ENCODE data around the gene CDH13. TPM values are rescaled to one million over a fixed set of nuclear protein-coding genes. Genes with fewer than 3 reads are reported as not detected.

Gene CDH13
- total RNA-seq, 4 donors from 2014 or later, result 3.1 to 13.5 (median 8.9) TPM

DNA sequence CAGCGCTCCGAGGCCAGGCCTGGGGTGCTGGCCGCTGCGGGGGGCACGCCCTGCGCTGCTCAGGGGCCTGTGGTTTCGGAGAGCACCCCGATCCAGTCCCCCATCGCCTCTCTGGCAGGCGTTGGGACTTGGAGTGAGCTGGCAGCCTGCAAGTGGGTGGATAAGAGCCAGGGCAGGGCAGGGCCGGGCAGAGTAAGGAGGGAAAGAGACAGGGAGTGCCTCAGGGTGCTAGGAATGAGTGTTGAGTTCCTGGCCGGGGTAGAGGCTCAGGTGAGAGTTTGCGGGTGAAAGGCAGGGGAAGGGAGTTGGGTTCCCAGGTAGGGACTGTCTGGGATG is 1.3 kb downstream of the CDH13 start:
- DNase-seq (ENCODE audit: extremely low spot score), result no peak
- Histone ChIP-seq H3K27ac (replicated peaks in 1 of 4) (peak overlapping the region; percentile 61 to 76 (median 62)), H3K4me3 (peak overlapping the region; percentile 54 to 62 (median 55)), H3K4me1 (peaks cover 24 to 43% (median 34%) of the 10 kb centered on the region in 4 donors), H3K36me3 (no peaks in the 10 kb centered on the region), H3K27me3 (peaks cover 0 to 86% (median 14%) of the 10 kb centered on the region in 4 donors), H3K9me3 (no peaks in the 10 kb centered on the region)
- TF ChIP-seq EP300 (IDR thresholded peaks at IDR 0.05), result no peak
- TF ChIP-seq, protein P1, sequence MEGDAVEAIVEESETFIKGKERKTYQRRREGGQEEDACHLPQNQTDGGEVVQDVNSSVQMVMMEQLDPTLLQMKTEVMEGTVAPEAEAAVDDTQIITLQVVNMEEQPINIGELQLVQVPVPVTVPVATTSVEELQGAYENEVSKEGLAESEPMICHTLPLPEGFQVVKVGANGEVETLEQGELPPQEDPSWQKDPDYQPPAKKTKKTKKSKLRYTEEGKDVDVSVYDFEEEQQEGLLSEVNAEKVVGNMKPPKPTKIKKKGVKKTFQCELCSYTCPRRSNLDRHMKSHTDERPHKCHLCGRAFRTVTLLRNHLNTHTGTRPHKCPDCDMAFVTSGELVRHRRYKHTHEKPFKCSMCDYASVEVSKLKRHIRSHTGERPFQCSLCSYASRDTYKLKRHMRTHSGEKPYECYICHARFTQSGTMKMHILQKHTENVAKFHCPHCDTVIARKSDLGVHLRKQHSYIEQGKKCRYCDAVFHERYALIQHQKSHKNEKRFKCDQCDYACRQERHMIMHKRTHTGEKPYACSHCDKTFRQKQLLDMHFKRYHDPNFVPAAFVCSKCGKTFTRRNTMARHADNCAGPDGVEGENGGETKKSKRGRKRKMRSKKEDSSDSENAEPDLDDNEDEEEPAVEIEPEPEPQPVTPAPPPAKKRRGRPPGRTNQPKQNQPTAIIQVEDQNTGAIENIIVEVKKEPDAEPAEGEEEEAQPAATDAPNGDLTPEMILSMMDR (IDR thresholded peaks at IDR 0.05), result no peak
- intact Hi-C loops (cut with DNase I), result no loop called here
- WGBS, result 10% methylated on average over 12 of the region's 13 CpGs

DNA sequence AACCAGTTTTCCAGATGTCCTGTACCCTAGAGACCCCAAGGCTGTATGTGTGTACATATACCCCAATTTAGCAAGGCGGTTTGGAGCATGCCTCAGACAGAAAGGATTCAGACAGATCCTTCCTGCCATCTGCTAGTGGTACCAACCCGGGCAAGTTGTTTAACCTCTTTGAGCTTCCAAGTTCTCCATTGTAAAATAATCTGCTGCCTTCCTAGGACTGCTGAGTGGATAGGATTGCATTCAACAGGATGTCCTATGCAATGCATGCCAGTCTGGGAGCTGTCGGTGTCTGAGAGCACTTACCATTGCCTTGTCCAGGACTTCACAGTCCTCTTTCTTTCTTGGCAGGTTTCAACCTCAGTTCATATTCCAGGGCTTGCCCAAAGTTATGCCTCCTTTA is 1.9 kb downstream of the CDH13 start:
- no peak for DNase-seq (ENCODE audit: extremely low spot score)
- 81% methylated on average over 3 of the region's 3 CpGs for WGBS
- H3K27ac ChIP-seq (replicated peaks in 1 of 4), result peak overlapping the region in 3 of 4 donors; percentile 44 to 76 (median 61)
- peaks cover 0 to 85% (median 14%) of the 10 kb centered on the region in 4 donors for H3K27me3 ChIP-seq
- TF ChIP-seq, protein P1 (IDR thresholded peaks at IDR 0.05), result no peak
- TF ChIP-seq POLR2AphosphoS5 (IDR thresholded peaks at IDR 0.05), result no peak
- TF ChIP-seq POLR2A (IDR thresholded peaks at IDR 0.05; ENCODE audit: low read depth), result no peak
- no peak for TF ChIP-seq EP300 (IDR thresholded peaks at IDR 0.05)
- intact Hi-C loops (cut with DNase I), result no loop called here
- H3K9me3 ChIP-seq, result no peaks in the 10 kb centered on the region
- no peaks in the 10 kb centered on the region for H3K36me3 ChIP-seq
- peak overlapping the region in 3 of 4 donors; percentile 54 to 62 (median 54) for H3K4me3 ChIP-seq
- H3K4me1 ChIP-seq, result peaks cover 24 to 43% (median 34%) of the 10 kb centered on the region in 4 donors

DNA sequence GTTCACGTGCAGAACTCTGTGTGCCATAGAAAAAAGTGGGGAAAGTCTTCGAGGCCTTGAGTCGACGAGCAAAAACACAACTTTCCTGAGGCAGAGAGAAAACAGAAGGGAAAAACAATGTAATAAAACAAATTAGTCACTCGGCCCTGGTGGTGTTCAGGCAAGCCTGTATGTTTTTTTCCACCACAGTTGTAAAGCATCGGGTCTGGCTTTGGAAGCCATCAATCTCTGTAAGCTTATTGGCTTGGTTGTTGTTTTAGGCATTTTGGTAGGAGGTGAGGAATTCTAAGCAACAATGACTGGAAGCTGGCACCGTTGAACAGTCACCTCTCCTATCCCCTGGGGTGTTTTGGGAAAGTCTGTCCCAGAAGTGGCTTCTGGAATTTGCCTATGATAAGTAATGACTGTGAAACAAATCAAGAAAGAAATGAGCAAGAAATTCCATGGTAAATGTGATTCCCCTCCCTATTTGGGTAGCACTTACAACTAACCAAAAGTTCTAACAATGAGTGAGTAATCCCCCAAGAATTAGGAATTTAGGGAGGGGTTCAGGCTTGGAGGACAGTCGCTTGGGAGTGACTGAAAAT is 2.8 kb downstream of the CDH13 start:
- Histone ChIP-seq H3K9me3 (no peaks in the 10 kb centered on the region), H3K36me3 (no peaks in the 10 kb centered on the region), H3K27me3 (peaks cover 0 to 77% (median 14%) of the 10 kb centered on the region in 4 donors), H3K27ac (replicated peaks in 1 of 4) (peak overlapping the region in 3 of 4 donors; percentile 29 to 76 (median 44)), H3K4me1 (peaks cover 30 to 50% (median 40%) of the 10 kb centered on the region in 4 donors), H3K4me3 (no peak overlapping the region)
- intact Hi-C loops (cut with DNase I), result no loop called here
- no peak for DNase-seq (ENCODE audit: extremely low spot score)
- WGBS, result 52% methylated on average over 8 of the region's 8 CpGs
- TF ChIP-seq POLR2AphosphoS5 (IDR thresholded peaks at IDR 0.05) (no peak), EP300 (IDR thresholded peaks at IDR 0.05) (no peak), POLR2A (IDR thresholded peaks at IDR 0.05; ENCODE audit: low read depth) (no peak)
- TF ChIP-seq, protein P1 (IDR thresholded peaks at IDR 0.05), result no peak

DNA sequence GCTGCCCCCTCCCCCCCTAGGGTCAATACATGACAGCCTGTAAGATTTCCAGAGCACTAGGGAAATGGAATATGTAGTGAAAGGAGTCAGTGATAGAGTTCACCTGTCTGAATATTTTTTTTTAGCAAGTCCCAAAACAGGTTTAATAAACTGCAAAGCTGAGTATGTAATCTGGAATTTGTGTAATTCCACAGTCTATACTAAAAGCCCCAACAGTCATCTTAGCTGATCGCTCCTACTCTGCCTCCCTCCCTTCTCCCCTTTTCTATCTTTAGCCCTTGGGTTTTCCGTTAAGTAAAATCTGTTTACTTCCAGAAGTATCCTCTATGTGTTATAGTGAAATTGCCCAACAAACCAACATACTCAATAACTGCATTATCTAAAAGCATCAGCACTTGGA is 3.5 kb downstream of the CDH13 start:
- Histone ChIP-seq H3K36me3 (no peaks in the 10 kb centered on the region), H3K27me3 (peaks cover 0 to 70% (median 14%) of the 10 kb centered on the region in 4 donors), H3K27ac (replicated peaks in 1 of 4) (peak overlapping the region; percentile 29 to 76 (median 39)), H3K4me1 (peaks cover 30 to 54% (median 41%) of the 10 kb centered on the region in 4 donors), H3K9me3 (no peaks in the 10 kb centered on the region), H3K4me3 (no peak overlapping the region)
- DNase-seq (ENCODE audit: extremely low spot score), result no peak
- WGBS, result 42% methylated on average over 2 of the region's 2 CpGs
- intact Hi-C loops (cut with DNase I), result no loop called here
- TF ChIP-seq POLR2A (IDR thresholded peaks at IDR 0.05; ENCODE audit: low read depth) (no peak), POLR2AphosphoS5 (IDR thresholded peaks at IDR 0.05) (no peak), EP300 (IDR thresholded peaks at IDR 0.05) (no peak)
- TF ChIP-seq, protein P1 (IDR thresholded peaks at IDR 0.05), result no peak

DNA sequence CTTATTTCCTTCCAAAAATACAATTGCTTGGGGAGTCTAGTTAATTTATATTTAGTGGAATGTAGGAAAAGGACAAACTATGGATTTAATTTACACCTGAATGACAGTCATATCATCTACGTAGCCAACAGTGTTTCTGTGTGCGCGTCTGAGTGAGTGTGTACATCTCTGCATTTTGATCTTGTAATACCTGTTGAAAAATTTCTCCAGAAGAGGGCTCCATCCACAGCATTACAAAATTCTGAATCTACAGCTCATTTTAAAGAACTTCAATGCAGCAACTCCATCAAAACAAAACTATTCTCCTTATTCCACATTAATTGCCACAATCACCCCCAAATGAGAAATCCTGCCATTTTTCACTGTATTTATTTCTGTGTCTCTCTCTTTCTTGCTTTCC is 3.9 kb downstream of the CDH13 start:
- TF ChIP-seq POLR2A (IDR thresholded peaks at IDR 0.05; ENCODE audit: low read depth) (no peak), POLR2AphosphoS5 (IDR thresholded peaks at IDR 0.05) (no peak), EP300 (IDR thresholded peaks at IDR 0.05) (no peak)
- TF ChIP-seq, protein P1 (IDR thresholded peaks at IDR 0.05), result no peak
- Histone ChIP-seq H3K4me1 (peaks cover 30 to 54% (median 41%) of the 10 kb centered on the region in 4 donors), H3K27ac (replicated peaks in 1 of 4) (peak overlapping the region in 1 of 4 donors; percentile 34), H3K4me3 (no peak overlapping the region), H3K36me3 (no peaks in the 10 kb centered on the region), H3K27me3 (peaks cover 0 to 67% (median 14%) of the 10 kb centered on the region in 4 donors), H3K9me3 (no peaks in the 10 kb centered on the region)
- WGBS, result 53% methylated on average over 3 of the region's 3 CpGs
- DNase-seq (ENCODE audit: extremely low spot score), result no peak
- intact Hi-C loops (cut with DNase I), result no loop called here

Data from esophagus muscularis mucosa (tissue), 4 donors.